ENCODE data around the gene AQP6. TPM values are rescaled to one million over a fixed set of nuclear protein-coding genes. Genes with fewer than 3 reads are reported as not detected.

The AQP6 gene
- total and polyA plus RNA-seq, 5 donors from 2014 or later = not detected

DNA sequence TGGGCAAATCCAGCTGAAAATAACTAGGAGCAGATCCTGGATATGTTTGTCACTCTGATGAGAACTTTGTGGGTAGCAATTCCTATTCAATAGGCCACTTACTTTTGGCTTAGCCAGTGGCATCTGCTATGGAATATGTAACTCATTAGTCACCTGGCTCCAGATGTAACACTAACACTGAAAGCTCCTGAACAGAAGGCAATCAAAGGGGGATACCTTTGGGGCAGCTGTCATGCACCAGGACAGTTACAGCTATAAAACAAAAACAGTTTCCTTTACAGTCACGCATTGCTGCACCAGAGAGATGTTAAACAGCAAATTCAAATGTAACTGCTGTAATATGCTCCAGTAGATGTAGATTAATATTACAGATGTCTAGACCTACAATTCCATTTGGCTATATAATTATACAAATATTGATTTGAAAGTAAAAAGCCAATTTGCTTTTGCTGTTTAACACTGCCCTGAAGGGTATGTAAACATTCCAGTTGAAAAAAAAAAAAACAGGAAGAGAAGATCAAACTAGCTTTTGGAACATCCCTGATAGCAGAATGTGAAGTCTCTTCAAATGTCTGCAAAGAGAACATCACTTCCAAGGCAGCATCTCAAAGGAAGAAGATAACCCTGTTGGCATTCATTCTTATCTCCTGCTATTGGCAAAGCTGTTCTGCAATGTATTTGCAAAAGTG lies 34.2 kb downstream of the AQP6 start:
- Mint-ChIP-seq H3K4me3 (no peak overlapping the region), H3K4me1 (peaks cover 5 to 23% (median 11%) of the 10 kb centered on the region in 4 donors), H3K36me3 (peaks cover 22% of the 10 kb centered on the region), H3K27me3 (no peaks in the 10 kb centered on the region), H3K9me3 (no peaks in the 10 kb centered on the region), H3K27ac (peak overlapping the region in 2 of 3 donors; percentile 53 to 68)
- ATAC-seq (ENCODE audit: low read depth in 2 of 2) = no peak
- Histone ChIP-seq H3K4me1 (ENCODE audit: control insufficient read depth, insufficient read depth, low read length, poor library complexity, severe bottlenecking) (peaks cover 11% of the 10 kb centered on the region), H3K36me3 (ENCODE audit: control insufficient read depth, insufficient read depth, low read length) (peaks cover 19% of the 10 kb centered on the region), H3K9me3 (ENCODE audit: control insufficient read depth in 2 of 2, low read length in 2 of 2) (no peaks in the 10 kb centered on the region), H3K27me3 (ENCODE audit: control insufficient read depth, insufficient read depth, low read length) (no peaks in the 10 kb centered on the region), H3K27ac (ENCODE audit: insufficient read depth, low read length, poor library complexity, severe bottlenecking) (no peak overlapping the region), H3K4me3 (ENCODE audit: low read depth, low read length) (peak overlapping the region; percentile 54)
- no peak for DNase-seq

DNA sequence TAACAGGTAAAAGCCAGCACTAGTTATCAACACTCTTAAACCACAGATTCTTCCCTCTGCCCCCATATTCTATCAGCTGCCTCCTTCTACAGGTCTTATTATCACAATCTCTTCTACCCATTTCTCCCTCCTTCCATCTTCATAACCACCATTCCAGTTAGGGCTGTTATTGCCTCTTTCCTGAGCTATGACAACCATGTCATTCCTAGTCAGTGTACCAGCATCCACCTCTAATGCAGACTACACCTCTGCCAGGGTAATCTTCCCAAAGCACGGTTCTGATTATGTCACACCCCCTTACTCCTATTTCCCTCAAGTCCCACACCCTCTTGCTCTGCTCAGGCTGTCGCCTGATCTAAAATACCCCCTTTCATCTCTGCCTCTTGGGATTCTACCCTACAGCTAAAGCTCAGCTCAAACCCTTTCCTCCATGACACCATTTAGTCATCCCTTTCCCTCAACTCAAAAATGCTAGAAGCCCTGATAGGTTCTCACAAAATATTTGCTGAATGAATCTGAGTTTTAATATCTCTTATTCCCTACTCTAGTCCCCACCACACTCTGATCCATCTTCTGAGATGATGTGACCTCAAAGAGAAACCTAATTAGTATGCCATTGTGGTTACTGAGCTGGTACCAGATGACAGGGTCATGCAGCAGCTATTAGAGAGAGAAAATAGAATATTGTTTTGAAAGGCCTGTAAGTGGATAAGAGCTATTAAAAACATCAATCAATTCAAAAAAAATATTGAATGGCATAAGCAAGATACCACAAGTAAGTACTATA lies 40.8 kb downstream of the AQP6 start:
- Mint-ChIP-seq H3K27me3 (no peaks in the 10 kb centered on the region), H3K4me3 (peak overlapping the region in 2 of 4 donors; percentile 4 to 53), H3K9me3 (no peaks in the 10 kb centered on the region), H3K4me1 (peaks cover 8 to 32% (median 15%) of the 10 kb centered on the region in 4 donors), H3K36me3 (peaks cover 13% of the 10 kb centered on the region), H3K27ac (peak overlapping the region; percentile 49 to 86 (median 78))
- H3K4me1 ChIP-seq (ENCODE audit: control insufficient read depth, insufficient read depth, low read length, poor library complexity, severe bottlenecking) = peaks cover 14% of the 10 kb centered on the region
- no peaks in the 10 kb centered on the region for H3K36me3 ChIP-seq (ENCODE audit: control insufficient read depth, insufficient read depth, low read length)
- H3K27ac ChIP-seq (ENCODE audit: insufficient read depth, low read length, poor library complexity, severe bottlenecking) = peak overlapping the region; percentile 42
- H3K4me3 ChIP-seq (ENCODE audit: low read depth, low read length) = peak overlapping the region; percentile 43
- ATAC-seq (ENCODE audit: low read depth in 2 of 2) = peak; percentile 62 to 70
- no peaks in the 10 kb centered on the region for H3K27me3 ChIP-seq (ENCODE audit: control insufficient read depth, insufficient read depth, low read length)
- peak in 2 of 3 donors; percentile 22 to 30 for DNase-seq
- no peaks in the 10 kb centered on the region for H3K9me3 ChIP-seq (ENCODE audit: control insufficient read depth in 2 of 2, low read length in 2 of 2)

DNA sequence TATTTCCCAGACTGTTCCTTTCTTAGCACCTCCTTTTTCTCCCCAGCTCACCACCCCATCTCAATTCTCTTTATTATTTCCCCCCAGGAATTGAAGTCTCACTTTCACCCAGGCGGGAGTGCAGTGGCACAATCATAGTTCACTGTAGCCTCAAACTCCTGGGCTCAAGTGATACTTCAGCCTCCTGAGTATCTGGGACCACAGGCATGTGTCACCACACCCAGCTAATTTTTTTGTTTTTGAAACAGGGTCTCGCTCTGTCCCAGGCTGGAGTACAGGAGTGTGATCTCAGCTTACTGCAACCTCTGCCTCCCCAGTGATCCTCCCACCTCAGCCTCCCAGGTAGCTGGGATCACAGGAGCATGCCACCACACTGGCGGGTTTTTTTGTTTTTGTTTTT lies 41.6 kb downstream of the AQP6 start:
- H3K27ac ChIP-seq (ENCODE audit: insufficient read depth, low read length, poor library complexity, severe bottlenecking) = peak overlapping the region; percentile 42
- no peaks in the 10 kb centered on the region for H3K36me3 ChIP-seq (ENCODE audit: control insufficient read depth, insufficient read depth, low read length)
- ATAC-seq (ENCODE audit: low read depth in 2 of 2) (no peak), DNase-seq (no peak)
- H3K9me3 ChIP-seq (ENCODE audit: control insufficient read depth in 2 of 2, low read length in 2 of 2) = no peaks in the 10 kb centered on the region
- peaks cover 13% of the 10 kb centered on the region for H3K36me3 Mint-ChIP-seq
- H3K27ac Mint-ChIP-seq = peak overlapping the region in 2 of 3 donors; percentile 78 to 86
- no peak overlapping the region for H3K4me3 ChIP-seq (ENCODE audit: low read depth, low read length)
- H3K27me3 ChIP-seq (ENCODE audit: control insufficient read depth, insufficient read depth, low read length) = no peaks in the 10 kb centered on the region
- peak overlapping the region in 1 of 4 donors; percentile 4 for H3K4me3 Mint-ChIP-seq
- no peaks in the 10 kb centered on the region for H3K9me3 Mint-ChIP-seq
- H3K27me3 Mint-ChIP-seq = no peaks in the 10 kb centered on the region
- H3K4me1 Mint-ChIP-seq = peaks cover 11 to 40% (median 19%) of the 10 kb centered on the region in 4 donors
- H3K4me1 ChIP-seq (ENCODE audit: control insufficient read depth, insufficient read depth, low read length, poor library complexity, severe bottlenecking) = peaks cover 14% of the 10 kb centered on the region

DNA sequence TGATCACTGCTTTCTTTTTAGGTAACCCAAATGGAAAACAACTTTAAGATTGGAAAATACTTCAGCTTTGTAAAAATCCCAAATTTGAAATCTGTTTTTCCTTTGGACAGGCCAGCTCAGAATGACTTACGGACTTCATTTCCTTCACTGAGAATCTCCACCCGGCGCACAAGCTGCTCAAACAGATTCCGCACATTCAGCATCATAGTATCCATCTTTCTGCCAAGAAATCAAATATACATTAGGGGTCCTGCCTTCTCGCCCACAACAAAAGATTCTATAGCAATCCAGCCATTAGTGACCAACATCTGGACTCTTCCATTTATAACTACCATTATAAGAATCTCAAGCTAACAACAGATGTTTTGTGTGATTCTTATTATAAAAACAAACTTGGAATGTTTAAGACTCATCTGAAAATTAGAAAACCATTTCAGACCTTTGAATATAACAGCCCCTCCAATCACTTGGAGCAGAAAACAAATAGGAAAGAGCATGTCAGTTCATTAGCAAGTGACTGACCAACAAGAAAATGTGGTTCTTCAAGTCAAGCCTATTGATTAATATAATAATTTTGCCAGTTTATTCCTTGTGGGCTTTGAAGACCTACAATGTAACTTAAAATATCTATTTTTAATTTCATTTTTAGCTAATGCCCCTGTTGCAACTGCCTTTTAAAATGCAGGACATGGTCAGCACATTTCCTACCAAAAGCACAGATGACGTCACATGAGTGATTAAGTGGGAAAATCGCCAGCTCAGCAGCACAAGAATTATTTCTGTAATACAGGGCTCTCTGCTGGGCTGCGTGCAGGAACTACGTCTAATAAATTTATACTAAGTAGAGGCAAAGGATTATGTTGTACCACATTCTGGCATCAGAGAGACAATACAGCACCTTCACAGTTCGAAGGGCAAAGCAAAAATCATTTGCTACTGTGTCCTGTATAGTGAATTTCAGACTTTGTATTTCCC lies 44.0 kb downstream of the AQP6 start:
- Histone ChIP-seq H3K4me1 (ENCODE audit: control insufficient read depth, insufficient read depth, low read length, poor library complexity, severe bottlenecking) (peaks cover 14% of the 10 kb centered on the region), H3K27me3 (ENCODE audit: control insufficient read depth, insufficient read depth, low read length) (no peaks in the 10 kb centered on the region), H3K36me3 (ENCODE audit: control insufficient read depth, insufficient read depth, low read length) (no peaks in the 10 kb centered on the region), H3K9me3 (ENCODE audit: control insufficient read depth in 2 of 2, low read length in 2 of 2) (no peaks in the 10 kb centered on the region), H3K4me3 (ENCODE audit: low read depth, low read length) (no peak overlapping the region), H3K27ac (ENCODE audit: insufficient read depth, low read length, poor library complexity, severe bottlenecking) (no peak overlapping the region)
- ATAC-seq (ENCODE audit: low read depth in 2 of 2) (no peak), DNase-seq (no peak)
- H3K27ac Mint-ChIP-seq = peak overlapping the region in 1 of 3 donors; percentile 15
- H3K9me3 Mint-ChIP-seq = no peaks in the 10 kb centered on the region
- no peaks in the 10 kb centered on the region for H3K27me3 Mint-ChIP-seq
- peaks cover 7% of the 10 kb centered on the region for H3K36me3 Mint-ChIP-seq
- no peak overlapping the region for H3K4me3 Mint-ChIP-seq
- H3K4me1 Mint-ChIP-seq = peaks cover 11 to 48% (median 23%) of the 10 kb centered on the region in 4 donors

DNA sequence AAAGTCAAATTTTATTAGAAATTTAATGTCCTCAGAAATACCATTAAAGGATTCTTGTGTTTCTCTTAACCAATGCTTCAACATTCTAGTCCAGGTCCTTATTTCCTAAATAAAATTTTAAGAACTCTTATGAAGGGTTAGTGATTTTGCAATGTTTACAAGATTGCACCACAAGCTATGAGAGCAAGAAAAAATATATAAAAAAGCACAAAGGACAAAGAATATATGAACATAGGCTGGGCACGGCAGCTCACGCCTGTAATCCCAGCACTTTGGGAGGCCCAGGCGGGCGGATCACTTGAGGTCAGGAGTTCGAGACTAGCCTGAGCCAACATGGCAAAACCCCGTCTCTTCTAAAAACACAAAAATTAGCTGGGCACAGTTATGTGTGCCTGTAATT lies 44.9 kb downstream of the AQP6 start:
- Mint-ChIP-seq H3K36me3 (peaks cover 7% of the 10 kb centered on the region), H3K4me3 (no peak overlapping the region), H3K9me3 (no peaks in the 10 kb centered on the region), H3K4me1 (peaks cover 13 to 51% (median 25%) of the 10 kb centered on the region in 4 donors), H3K27ac (no peak overlapping the region), H3K27me3 (no peaks in the 10 kb centered on the region)
- no peak for ATAC-seq (ENCODE audit: low read depth in 2 of 2)
- Histone ChIP-seq H3K4me3 (ENCODE audit: low read depth, low read length) (no peak overlapping the region), H3K36me3 (ENCODE audit: control insufficient read depth, insufficient read depth, low read length) (no peaks in the 10 kb centered on the region), H3K27me3 (ENCODE audit: control insufficient read depth, insufficient read depth, low read length) (no peaks in the 10 kb centered on the region), H3K27ac (ENCODE audit: insufficient read depth, low read length, poor library complexity, severe bottlenecking) (no peak overlapping the region), H3K9me3 (ENCODE audit: control insufficient read depth in 2 of 2, low read length in 2 of 2) (no peaks in the 10 kb centered on the region), H3K4me1 (ENCODE audit: control insufficient read depth, insufficient read depth, low read length, poor library complexity, severe bottlenecking) (peaks cover 14% of the 10 kb centered on the region)
- DNase-seq = no peak

DNA sequence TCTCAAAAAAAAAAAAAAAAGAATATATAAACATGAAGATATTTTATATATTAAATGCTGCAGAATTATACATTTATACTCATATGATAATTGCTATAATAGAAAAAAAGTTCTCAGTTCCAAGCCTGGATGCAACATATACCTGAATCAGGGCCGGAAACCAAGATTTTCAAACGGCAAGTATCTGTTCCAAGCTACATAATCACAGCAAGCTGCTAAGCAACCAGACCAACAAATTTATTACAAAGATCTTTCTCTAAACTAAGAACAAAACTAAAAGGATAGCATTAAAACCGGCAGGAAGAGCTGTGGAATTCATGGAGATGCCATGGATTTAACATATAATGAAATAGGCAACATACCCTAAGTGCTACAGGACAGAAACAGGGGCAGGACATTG lies 45.4 kb downstream of the AQP6 start:
- ATAC-seq (ENCODE audit: low read depth in 2 of 2) (no peak), DNase-seq (no peak)
- no peaks in the 10 kb centered on the region for H3K27me3 ChIP-seq (ENCODE audit: control insufficient read depth, insufficient read depth, low read length)
- no peak overlapping the region for H3K27ac ChIP-seq (ENCODE audit: insufficient read depth, low read length, poor library complexity, severe bottlenecking)
- H3K4me1 Mint-ChIP-seq = peaks cover 16 to 55% (median 28%) of the 10 kb centered on the region in 4 donors
- H3K4me3 Mint-ChIP-seq = no peak overlapping the region
- H3K9me3 ChIP-seq (ENCODE audit: control insufficient read depth in 2 of 2, low read length in 2 of 2) = no peaks in the 10 kb centered on the region
- H3K36me3 Mint-ChIP-seq = peaks cover 7% of the 10 kb centered on the region
- H3K4me3 ChIP-seq (ENCODE audit: low read depth, low read length) = no peak overlapping the region
- H3K9me3 Mint-ChIP-seq = no peaks in the 10 kb centered on the region
- H3K4me1 ChIP-seq (ENCODE audit: control insufficient read depth, insufficient read depth, low read length, poor library complexity, severe bottlenecking) = peaks cover 14% of the 10 kb centered on the region
- no peaks in the 10 kb centered on the region for H3K27me3 Mint-ChIP-seq
- H3K27ac Mint-ChIP-seq = no peak overlapping the region
- H3K36me3 ChIP-seq (ENCODE audit: control insufficient read depth, insufficient read depth, low read length) = no peaks in the 10 kb centered on the region

DNA sequence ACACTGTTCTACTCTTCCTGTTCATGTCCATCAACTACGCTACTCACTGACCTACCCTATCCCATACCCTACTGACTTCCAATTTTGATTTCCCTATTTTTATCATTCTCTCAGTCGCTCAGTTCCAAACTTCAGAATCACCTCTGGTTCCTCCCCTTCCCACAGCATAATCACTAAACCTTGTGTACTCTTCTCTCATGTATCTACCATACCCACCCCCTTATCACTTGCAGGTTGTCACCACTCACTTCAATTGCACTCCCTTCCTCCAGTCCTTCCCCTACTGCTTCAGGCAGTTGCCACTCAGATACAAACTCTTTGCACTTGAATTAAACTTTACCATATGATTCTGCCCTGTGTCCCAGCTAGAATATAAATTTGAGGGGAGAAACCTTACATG lies 46.2 kb downstream of the AQP6 start:
- no peak for ATAC-seq (ENCODE audit: low read depth in 2 of 2)

More for the DNA sequence above, 46.2 kb downstream of the AQP6 start:
- Mint-ChIP-seq H3K4me1 (peaks cover 8 to 55% (median 24%) of the 10 kb centered on the region in 4 donors), H3K36me3 (no peaks in the 10 kb centered on the region), H3K27me3 (no peaks in the 10 kb centered on the region), H3K4me3 (peak overlapping the region in 2 of 4 donors; percentile 11 to 16), H3K27ac (peak overlapping the region in 1 of 3 donors; percentile 91), H3K9me3 (no peaks in the 10 kb centered on the region)
- DNase-seq = no peak
- H3K4me3 ChIP-seq (ENCODE audit: low read depth, low read length) = no peak overlapping the region
- no peak overlapping the region for H3K27ac ChIP-seq (ENCODE audit: insufficient read depth, low read length, poor library complexity, severe bottlenecking)
- no peaks in the 10 kb centered on the region for H3K27me3 ChIP-seq (ENCODE audit: control insufficient read depth, insufficient read depth, low read length)
- H3K4me1 ChIP-seq (ENCODE audit: control insufficient read depth, insufficient read depth, low read length, poor library complexity, severe bottlenecking) = peaks cover 8% of the 10 kb centered on the region
- H3K9me3 ChIP-seq (ENCODE audit: control insufficient read depth in 2 of 2, low read length in 2 of 2) = no peaks in the 10 kb centered on the region
- H3K36me3 ChIP-seq (ENCODE audit: control insufficient read depth, insufficient read depth, low read length) = no peaks in the 10 kb centered on the region

Data from CD4-positive, CD25-positive, alpha-beta regulatory T cell (primary cell).